SK-N-MC (cell line): Measurements from ENCODE around the gene PLGLB2.
"Not testable (repeated sequence)": the region's sequence is repeated elsewhere in the genome, so short reads cannot be mapped to it uniquely, and the experiment has no call there.

Source experiments
- EZH2 ChIP-seq: fragments of 200-600 bp; sonication (generic); IDR thresholded peaks from one replicate; pipeline ENCODE4 v1.6.1; 2017; ENCODE audit warnings: antibody characterized with exemption
- FOXP2 ChIP-seq: optimal IDR thresholded peaks from 2 replicates; pipeline ENCODE3; 2011; ENCODE audit warnings: mild to moderate bottlenecking, moderate library complexity; ENCODE audit not compliant: insufficient read depth; ENCODE audit errors: extremely low read length, control extremely low read depth
- POLR2AphosphoS5 ChIP-seq: IDR thresholded peaks from 2 replicates; pipeline ENCODE4 v1.6.1; 2012; ENCODE audit warnings: mild to moderate bottlenecking, low read depth, low read length, borderline replicate concordance

DNA sequence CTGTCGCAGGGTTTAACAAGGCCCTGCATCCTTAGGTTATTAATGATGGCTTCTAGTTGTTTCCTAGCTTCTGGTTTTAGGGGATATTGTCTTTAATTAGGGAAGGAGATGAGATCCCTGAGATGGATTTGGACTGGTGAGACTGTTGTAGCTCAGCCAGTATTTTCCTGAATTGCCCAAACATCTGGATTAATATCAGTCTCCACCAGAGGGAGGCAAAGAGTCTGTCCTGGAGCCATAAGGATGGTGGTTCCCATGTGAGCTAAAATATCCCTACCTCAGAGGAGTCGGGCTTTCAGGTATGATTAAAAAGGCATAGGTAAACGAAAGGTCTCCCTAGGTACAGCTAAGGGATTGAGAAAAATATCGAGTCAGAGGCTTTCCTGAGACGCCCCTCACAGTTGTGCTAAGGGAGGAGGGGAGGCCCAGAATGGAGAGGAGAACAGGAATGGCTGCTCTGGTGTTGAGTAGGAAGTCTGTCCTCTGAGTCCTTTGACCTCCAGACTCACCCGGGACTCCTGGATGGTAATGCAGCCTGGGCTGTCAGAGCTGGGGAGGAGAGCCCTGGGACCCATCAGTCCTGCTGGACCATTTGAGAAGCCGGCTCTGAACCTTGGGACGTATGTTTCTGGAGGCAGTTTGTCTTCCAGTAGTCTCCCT lies 19.8 kb upstream of the PLGLB2 start:
- TF ChIP-seq POLR2AphosphoS5, FOXP2, EZH2: not testable (repeated sequence)
